GM12878 (cell line): ENCODE measurements around the gene PPP1R2.

Experiments used
- CHD2 ChIP-seq: IDR thresholded peaks from 2 replicates; pipeline ENCODE4 v1.6.1; 2011; ENCODE audit warnings: low read depth, low read length, improper control_type of control experiment, borderline replicate concordance
- CTCF ChIP-seq, 3 experiments: IDR thresholded peaks in 2 of 3; conservative IDR thresholded peaks in 1 of 3; 2 replicates each; pipeline ENCODE4 v1.5.1; 2011; ENCODE audit warnings: low read depth in 3 of 3, low read length in 3 of 3, mild to moderate bottlenecking in 3 of 3, control low read depth in 2 of 3, moderate library complexity in 2 of 3, inconsistent platforms in 1 of 3, mixed read lengths in 1 of 3; ENCODE audit not compliant: control insufficient read depth in 2 of 3, insufficient read depth in 1 of 3; ENCODE audit errors: extremely low read depth in 1 of 3
- MTA2 ChIP-seq: fragments of 450-650 bp; IDR thresholded peaks from 2 replicates; pipeline ENCODE4 v1.6.1; 2016; ENCODE audit warnings: low read depth, mild to moderate bottlenecking, moderate library complexity
- POLR2AphosphoS5 ChIP-seq: IDR thresholded peaks from 2 replicates; pipeline ENCODE4 v1.6.1; 2011; ENCODE audit warnings: mild to moderate bottlenecking, low read length, inconsistent platforms
- ZNF217 ChIP-seq: fragments of 450-650 bp; IDR thresholded peaks from 2 replicates; pipeline ENCODE4 v1.6.1; 2017; ENCODE audit warnings: antibody characterized with exemption, mild to moderate bottlenecking
- TF ChIP-seq, protein P1 (sequence below): IDR thresholded peaks from 2 replicates; pipeline ENCODE4 v1.6.1; 2012; ENCODE audit warnings: low read length, inconsistent platforms

GRCh38 chr3:195570912-195571311 lies 27.8 kb upstream of the PPP1R2 start:
- TF ChIP-seq CTCF (IDR thresholded peaks at IDR 0.05 in 2 of 3, conservative IDR thresholded peaks at IDR 0.05 in 1 of 3; ENCODE audit: control insufficient read depth in 2 of 3, extremely low read depth in 1 of 3, insufficient read depth in 1 of 3, low read depth in 3 of 3, low read length in 3 of 3) (no peak), POLR2AphosphoS5 (no peak), CHD2 (no peak), MTA2 (no peak), ZNF217 (no peak)
- TF ChIP-seq, protein P1, sequence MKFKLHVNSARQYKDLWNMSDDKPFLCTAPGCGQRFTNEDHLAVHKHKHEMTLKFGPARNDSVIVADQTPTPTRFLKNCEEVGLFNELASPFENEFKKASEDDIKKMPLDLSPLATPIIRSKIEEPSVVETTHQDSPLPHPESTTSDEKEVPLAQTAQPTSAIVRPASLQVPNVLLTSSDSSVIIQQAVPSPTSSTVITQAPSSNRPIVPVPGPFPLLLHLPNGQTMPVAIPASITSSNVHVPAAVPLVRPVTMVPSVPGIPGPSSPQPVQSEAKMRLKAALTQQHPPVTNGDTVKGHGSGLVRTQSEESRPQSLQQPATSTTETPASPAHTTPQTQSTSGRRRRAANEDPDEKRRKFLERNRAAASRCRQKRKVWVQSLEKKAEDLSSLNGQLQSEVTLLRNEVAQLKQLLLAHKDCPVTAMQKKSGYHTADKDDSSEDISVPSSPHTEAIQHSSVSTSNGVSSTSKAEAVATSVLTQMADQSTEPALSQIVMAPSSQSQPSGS = no peak
